Endothelial cell of umbilical vein (primary cell): ENCODE measurements around the gene STOML3. TPM values are rescaled to one million over a fixed set of nuclear protein-coding genes. Genes with fewer than 3 reads are reported as not detected.
"Not testable (repeated sequence)": the region's sequence is repeated elsewhere in the genome, so short reads cannot be mapped to it uniquely, and the experiment has no call there.

ENCODE experiments used
- BruUV-seq: library from RNA; stranded (reverse); fragments of 400-500 nt; replicated peaks from 2 replicates; lab custom pipeline; 2021; lab: Mats Ljungman, UMichigan
- CTCF ChIA-PET: fragments of 300-600, 350-600 bp; sonication (Branson Sonifier 250); formaldehyde crosslinking; loops from one replicate; lab custom pipeline; 2021; ENCODE audit warnings: antibody characterized with exemption, inconsistent platforms; lab: Charles Lee
- POLR2A ChIA-PET: fragments of 300-600, 350-600 bp; sonication (Branson Sonifier 250); formaldehyde crosslinking; loops from one replicate; lab custom pipeline; 2021; ENCODE audit warnings: antibody characterized with exemption, inconsistent platforms; lab: Charles Lee
- DNase-seq: peaks from one replicate; pipeline ENCODE4 v3.0.0-alpha.2; 2011; ENCODE audit warnings: low read depth, low spot score
- FAIRE-seq: peaks from 2 replicates; lab custom pipeline; 2011; peaks lifted over from hg19 to GRCh38; lab: Jason Lieb, UNC
- H2AFZ ChIP-seq: 2 replicates; pipeline ENCODE4 v1.6.0; 2012; ENCODE audit warnings: low read depth, low read length, control low read depth, inconsistent platforms
- H3K27ac ChIP-seq: 2 replicates; pipeline ENCODE4 v1.5.1; 2011; ENCODE audit warnings: low read depth, mild to moderate bottlenecking, control low read depth, low read length, moderate library complexity; ENCODE audit not compliant: insufficient read depth
- H3K27me3 ChIP-seq, 2 experiments: 2 replicates each; pipeline versions ENCODE4 v1.6.0 to v1.6.1; 2011; ENCODE audit warnings: low read length in 2 of 2, mixed read lengths in 1 of 2; ENCODE audit not compliant: control insufficient read depth in 2 of 2, insufficient read depth in 2 of 2
- H3K36me3 ChIP-seq, 2 experiments: 2 replicates in 1 of 2; 3 replicates in 1 of 2; pipeline ENCODE4 v1.5.1; 2011; ENCODE audit warnings: low read length in 2 of 2, mild to moderate bottlenecking in 1 of 2, moderate library complexity in 1 of 2; ENCODE audit not compliant: control insufficient read depth in 2 of 2, insufficient read depth in 2 of 2; ENCODE audit errors: extremely low read depth in 1 of 2
- H3K4me1 ChIP-seq: 3 replicates; pipeline ENCODE4 v1.5.1; 2011; ENCODE audit warnings: mild to moderate bottlenecking, low read length; ENCODE audit not compliant: control insufficient read depth, insufficient read depth; ENCODE audit errors: extremely low read depth
- H3K4me2 ChIP-seq: 2 replicates; pipeline ENCODE4 v1.6.1; 2011; ENCODE audit warnings: low read length, control low read depth, mixed read lengths; ENCODE audit not compliant: insufficient read depth
- H3K4me3 ChIP-seq, 3 experiments: fragments of 200-600 bp in 1 of 3; sonication (generic), shearing (Covaris generic) in 1 of 3; replicated peaks in 1 of 3; 2 replicates each; pipeline ENCODE4 v1.5.1; 2011 to 2016; ENCODE audit warnings: control low read depth in 3 of 3, low read length in 3 of 3, mild to moderate bottlenecking in 2 of 3, inconsistent platforms in 1 of 3, low read depth in 1 of 3, moderate library complexity in 1 of 3; ENCODE audit not compliant: insufficient read depth in 1 of 3
- H3K79me2 ChIP-seq: 2 replicates; pipeline ENCODE4 v1.6.0; 2012; ENCODE audit warnings: low read length, inconsistent platforms; ENCODE audit not compliant: control insufficient read depth, insufficient read depth
- H3K9ac ChIP-seq: replicated peaks from 2 replicates; pipeline ENCODE3; 2011; ENCODE audit warnings: low read length, control low read depth; ENCODE audit not compliant: insufficient read depth; ENCODE audit errors: extremely low read depth
- H3K9me1 ChIP-seq: replicated peaks from 3 replicates; pipeline ENCODE4 v1.6.0; 2011; ENCODE audit warnings: mild to moderate bottlenecking, low read length; ENCODE audit not compliant: control insufficient read depth, insufficient read depth; ENCODE audit errors: extremely low read depth
- H3K9me3 ChIP-seq: replicated peaks from 2 replicates; pipeline ENCODE4 v1.5.1; 2012; ENCODE audit warnings: low read length, inconsistent platforms; ENCODE audit not compliant: control insufficient read depth, insufficient read depth
- H4K20me1 ChIP-seq: replicated peaks from 2 replicates; pipeline ENCODE3; 2011; ENCODE audit warnings: mild to moderate bottlenecking, low read length; ENCODE audit not compliant: control insufficient read depth, insufficient read depth; ENCODE audit errors: extremely low read depth
- CTCF ChIP-seq, 2 donors: IDR thresholded peaks; 1 replicate in 1 of 2; 2 replicates in 1 of 2; pipeline ENCODE4 v1.5.1; 2011; ENCODE audit warnings: low read length in 2 of 2, mild to moderate bottlenecking in 2 of 2, moderate library complexity in 2 of 2, control low read depth in 1 of 2, inconsistent platforms in 1 of 2, low read depth in 1 of 2; ENCODE audit not compliant: insufficient read depth in 1 of 2; ENCODE audit errors: extremely low read depth in 1 of 2
- JUN ChIP-seq: IDR thresholded peaks from 2 replicates; pipeline ENCODE4 v1.6.1; 2011; ENCODE audit warnings: borderline replicate concordance, low read depth; ENCODE audit not compliant: insufficient read length, insufficient read depth
- MAX ChIP-seq: IDR thresholded peaks from 2 replicates; pipeline ENCODE4 v1.6.1; 2011; ENCODE audit not compliant: insufficient read depth, insufficient read length
- MYC ChIP-seq: IDR thresholded peaks from one replicate; pipeline ENCODE4 v1.6.1; 2011; ENCODE audit warnings: mild to moderate bottlenecking, low read depth, low read length
- POLR2A ChIP-seq: IDR thresholded peaks from 2 replicates; pipeline ENCODE4 v1.6.1; 2012; ENCODE audit warnings: low read depth, mild to moderate bottlenecking, control low read depth, low read length
- POLR2AphosphoS5 ChIP-seq: IDR thresholded peaks from 2 replicates; pipeline ENCODE4 v1.6.1; 2012; ENCODE audit warnings: low read depth, mild to moderate bottlenecking, control low read depth, low read length, moderate library complexity; ENCODE audit not compliant: insufficient read depth
- dilution Hi-C: fragments of 300-500 bp; cut with MboI; formaldehyde crosslinking; loops from one replicate; pipeline ENCODE4 v1.15.0; 2019; ENCODE audit warnings: low sequenced_read_pairs; ENCODE audit not compliant: extremely low pct_ligation_motif_present
- intact Hi-C: fragments of 100-400 bp; cut with micrococcal nuclease; formaldehyde crosslinking; loops from one replicate; pipeline ENCODE4 v1.10.0; 2022
- polyA plus RNA-seq, 4 experiments: library from polyadenylated mRNA; depleted of rRNA in 3 of 4; stranded (reverse) in 3 of 4; unstranded in 1 of 4; fragments of >200 nt; gene quantifications; 2 replicates each; pipeline versions ENCODE4 v1.2.1 to v1.2.3, GENCODE V29; 2011 to 2012; ENCODE audit warnings: missing spikeins in 1 of 4
- total RNA-seq: library from RNA; stranded (reverse); gene quantifications from 2 replicates; pipeline ENCODE4 v1.2.3, GENCODE V29; 2021

STOML3 gene
- total and polyA plus RNA-seq, 2 donors (not counting 3 experiments of a cell fraction or from before 2014, with no cell fraction given), result not detected

- BruUV-seq, result no TSS peak
- FAIRE-seq, result no peak
- dilution Hi-C loops, result no loop called here
These were observed 22.8 kb upstream of the STOML3 start for GRCh38 chr13:39013462-39013861.

GRCh38 chr13:39012608-39013007 is 22.0 kb upstream of the STOML3 start:
- Histone ChIP-seq H3K79me2 (no peaks in the 10 kb centered on the region), H3K9me3 (no peaks in the 10 kb centered on the region), H3K27ac (no peak overlapping the region), H2AFZ (no peak overlapping the region), H3K36me3 (peaks cover 24 to 49% of the 10 kb centered on the region in 2 experiments), H3K4me1 (no peaks in the 10 kb centered on the region), H3K9ac (no peak overlapping the region), H3K9me1 (no peaks in the 10 kb centered on the region), H3K4me2 (no peak overlapping the region), H3K4me3 (no peak overlapping the region), H4K20me1 (no peaks in the 10 kb centered on the region), H3K27me3 (no peaks in the 10 kb centered on the region)
- FAIRE-seq, result no peak
- intact Hi-C loops (no loop called here), dilution Hi-C loops (no loop called here)
- no peak for TF ChIP-seq POLR2AphosphoS5
- no peak for TF ChIP-seq MAX
- TF ChIP-seq POLR2A, result no peak
- no peak for TF ChIP-seq JUN
- no peak for TF ChIP-seq CTCF (IDR thresholded peaks at IDR 0.05; ENCODE audit: extremely low read depth in 1 of 2, insufficient read depth in 1 of 2, low read depth in 1 of 2, low read length in 2 of 2)
- TF ChIP-seq MYC, result no peak
- no peak for DNase-seq
- TSS peak; percentile 26 for BruUV-seq
- ChIA-PET POLR2A (no interaction called here), CTCF (no interaction called here)

More at GRCh38 chr13:39013462-39013861, 22.8 kb upstream of the STOML3 start:
- no peak overlapping the region for H3K4me2 ChIP-seq
- no peaks in the 10 kb centered on the region for H4K20me1 ChIP-seq
- H3K79me2 ChIP-seq, result no peaks in the 10 kb centered on the region
- DNase-seq, result no peak
- no peak overlapping the region for H2AFZ ChIP-seq
- CTCF ChIA-PET, result no interaction called here
- no peaks in the 10 kb centered on the region for H3K9me1 ChIP-seq
- no peak overlapping the region for H3K27ac ChIP-seq
- no peaks in the 10 kb centered on the region for H3K4me1 ChIP-seq
- TF ChIP-seq POLR2AphosphoS5 (no peak), MYC (no peak), POLR2A (no peak)
- no peaks in the 10 kb centered on the region for H3K9me3 ChIP-seq
- H3K36me3 ChIP-seq, result peaks cover 24 to 49% of the 10 kb centered on the region in 2 experiments
- intact Hi-C loops, result no loop called here
- POLR2A ChIA-PET, result no interaction called here
- H3K4me3 ChIP-seq, result no peak overlapping the region
- no peaks in the 10 kb centered on the region for H3K27me3 ChIP-seq
- H3K9ac ChIP-seq, result no peak overlapping the region

GRCh38 chr13:39006371-39007111 is 15.9 kb upstream of the STOML3 start:
- H3K79me2 ChIP-seq, BruUV-seq, H3K27me3 ChIP-seq, H3K9ac ChIP-seq, CTCF ChIA-PET, H3K4me3 ChIP-seq, H4K20me1 ChIP-seq, H3K9me3 ChIP-seq, H3K4me1 ChIP-seq, POLR2A ChIA-PET, DNase-seq, FAIRE-seq, H3K9me1 ChIP-seq, H3K4me2 ChIP-seq, dilution Hi-C loops, H2AFZ ChIP-seq, intact Hi-C loops, H3K27ac ChIP-seq: not testable (repeated sequence)
- H3K36me3 ChIP-seq, result peaks cover 6 to 11% of the 10 kb centered on the region in 2 experiments
